RPMI7951 (cell line): ENCODE data around the gene NPIPA7. TPM values are rescaled to one million over a fixed set of nuclear protein-coding genes. Genes with fewer than 3 reads are reported as not detected.
"Not testable (repeated sequence)": the region's sequence is repeated elsewhere in the genome, so short reads cannot be mapped to it uniquely, and the experiment has no call there.

Source experiments
- DNase-seq: peaks from one replicate; pipeline ENCODE4 v3.0.0-alpha.2; 2012; ENCODE audit warnings: low read depth
- total RNA-seq: library from RNA; depleted of rRNA; stranded (reverse); fragments of >200 nt; shearing (Covaris generic); gene quantifications from 2 replicates; pipeline ENCODE4 v1.2.3, GENCODE V29; 2014; rRNA removed

The NPIPA7 gene
- 1.3 and 9.0 TPM in 2 replicates for total RNA-seq

DNA sequence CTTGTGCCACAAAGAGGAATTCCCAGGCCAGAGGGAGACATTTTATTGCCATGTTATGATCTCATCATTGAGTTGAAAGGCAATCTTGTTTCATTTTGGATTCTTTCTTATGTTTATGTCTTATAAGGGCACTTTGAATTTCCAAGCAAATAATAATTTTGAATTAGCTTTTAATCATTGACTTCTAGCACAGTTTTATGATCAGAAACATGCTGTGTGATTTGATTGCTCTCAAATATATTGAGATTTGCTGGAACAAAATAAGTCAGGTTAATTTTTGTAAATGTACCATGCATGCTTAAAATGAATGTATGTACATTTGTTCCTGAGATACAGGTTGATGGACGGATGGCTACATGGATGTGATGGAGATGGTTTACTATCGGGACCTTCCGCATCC lies at the start of gene NPIPA7:
Gene NPIPA7, plus strand, starts transcription at position 301 of the 400 bp plus-strand sequence. CDS start 105 bp downstream, outside the sequence.
- DNase-seq, result not testable (repeated sequence)

DNA sequence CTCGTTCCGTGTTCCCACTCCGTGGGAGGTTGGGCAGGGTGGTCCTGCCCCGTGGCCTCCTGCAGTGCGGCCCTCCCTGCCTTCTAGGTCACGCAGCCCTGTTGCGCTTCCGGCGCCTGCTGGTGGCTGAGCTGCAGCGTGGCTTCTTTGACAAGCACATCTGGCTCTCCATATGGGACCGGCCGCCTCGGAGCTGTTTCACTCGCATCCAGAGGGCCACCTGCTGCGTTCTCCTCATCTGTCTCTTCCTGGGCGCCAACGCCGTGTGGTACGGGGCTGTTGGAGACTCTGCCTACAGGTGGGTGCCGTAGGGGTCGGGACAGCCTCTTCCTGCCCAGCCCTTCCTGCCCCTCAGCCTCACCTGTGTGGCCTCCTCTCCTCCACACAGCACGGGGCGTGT lies 47.5 kb upstream of the NPIPA7 start:
- DNase-seq, result not testable (repeated sequence)

DNA sequence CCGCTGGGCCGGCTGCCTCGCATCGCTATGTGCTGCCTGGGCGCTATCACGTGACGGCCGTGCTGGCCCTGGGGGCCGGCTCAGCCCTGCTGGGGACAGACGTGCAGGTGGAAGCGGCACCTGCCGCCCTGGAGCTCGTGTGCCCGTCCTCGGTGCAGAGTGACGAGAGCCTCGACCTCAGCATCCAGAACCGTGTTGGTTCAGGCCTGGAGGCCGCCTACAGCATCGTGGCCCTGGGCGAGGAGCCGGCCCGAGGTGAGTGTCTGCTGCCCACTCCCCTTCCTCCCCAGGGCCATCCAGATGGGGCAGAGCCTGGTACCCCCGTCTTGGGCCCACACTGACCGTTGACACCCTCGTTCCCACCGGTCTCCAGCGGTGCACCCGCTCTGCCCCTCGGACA lies 21.4 kb upstream of the NPIPA7 start:
- not testable (repeated sequence) for DNase-seq

DNA sequence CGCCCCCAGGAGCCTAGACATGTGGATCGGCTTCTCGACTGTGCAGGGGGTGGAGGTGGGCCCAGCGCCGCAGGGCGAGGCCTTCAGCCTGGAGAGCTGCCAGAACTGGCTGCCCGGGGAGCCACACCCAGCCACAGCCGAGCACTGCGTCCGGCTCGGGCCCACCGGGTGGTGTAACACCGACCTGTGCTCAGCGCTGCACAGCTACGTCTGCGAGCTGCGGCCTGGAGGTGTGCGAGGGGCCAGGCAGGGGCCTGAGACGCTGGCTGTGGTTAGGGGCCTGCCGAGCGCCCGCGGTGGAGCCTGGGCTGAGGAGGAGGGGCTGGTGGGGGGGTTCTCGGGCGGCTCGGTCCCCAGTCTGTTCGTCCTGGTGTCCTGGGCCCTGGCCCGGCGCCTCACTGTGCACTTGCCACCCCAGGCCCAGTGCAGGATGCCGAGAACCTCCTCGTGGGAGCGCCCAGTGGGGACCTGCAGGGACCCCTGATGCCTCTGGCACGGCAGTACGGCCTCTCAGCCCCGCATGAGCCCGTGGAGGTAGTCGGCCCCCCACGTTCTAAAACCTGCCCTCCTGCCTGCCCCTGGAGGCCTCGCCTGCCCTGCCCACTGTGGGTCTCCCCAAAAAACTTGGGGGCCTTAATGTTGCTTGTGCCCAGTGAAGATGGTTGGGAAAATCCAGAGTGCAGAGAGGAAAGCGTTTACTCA lies 20.2 kb upstream of the NPIPA7 start:
- DNase-seq, result not testable (repeated sequence)

DNA sequence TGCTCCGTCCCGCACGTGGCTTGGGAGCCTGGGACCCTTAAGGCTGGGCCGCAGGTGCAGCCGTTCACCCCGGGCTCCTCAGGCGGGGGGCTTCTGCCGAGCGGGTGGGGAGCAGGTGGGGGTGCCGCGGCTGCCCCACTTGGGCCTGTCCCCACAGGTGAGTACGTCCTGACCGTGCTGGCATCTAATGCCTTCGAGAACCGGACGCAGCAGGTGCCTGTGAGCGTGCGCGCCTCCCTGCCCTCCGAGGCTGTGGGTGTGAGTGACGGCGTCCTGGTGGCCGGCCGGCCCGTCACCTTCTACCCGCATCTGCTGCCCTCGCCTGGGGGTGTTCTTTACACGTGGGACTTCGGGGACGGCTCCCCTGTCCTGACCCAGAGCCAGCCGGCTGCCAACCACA lies 15.3 kb upstream of the NPIPA7 start:
- not testable (repeated sequence) for DNase-seq

DNA sequence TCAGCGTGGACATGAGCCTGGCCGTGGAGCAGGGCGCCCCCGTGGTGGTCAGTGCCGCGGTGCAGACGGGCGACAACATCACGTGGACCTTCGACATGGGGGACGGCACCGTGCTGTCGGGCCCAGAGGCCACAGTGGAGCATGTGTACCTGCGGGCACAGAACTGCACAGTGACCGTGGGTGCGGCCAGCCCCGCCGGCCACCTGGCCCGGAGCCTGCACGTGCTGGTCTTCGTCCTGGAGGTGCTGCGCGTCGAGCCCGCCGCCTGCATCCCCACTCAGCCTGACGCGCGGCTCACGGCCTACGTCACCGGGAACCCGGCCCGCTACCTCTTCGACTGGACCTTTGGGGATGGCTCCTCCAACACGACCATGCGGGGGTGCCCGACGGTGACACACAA lies 14.8 kb upstream of the NPIPA7 start:
- DNase-seq, result not testable (repeated sequence)

DNA sequence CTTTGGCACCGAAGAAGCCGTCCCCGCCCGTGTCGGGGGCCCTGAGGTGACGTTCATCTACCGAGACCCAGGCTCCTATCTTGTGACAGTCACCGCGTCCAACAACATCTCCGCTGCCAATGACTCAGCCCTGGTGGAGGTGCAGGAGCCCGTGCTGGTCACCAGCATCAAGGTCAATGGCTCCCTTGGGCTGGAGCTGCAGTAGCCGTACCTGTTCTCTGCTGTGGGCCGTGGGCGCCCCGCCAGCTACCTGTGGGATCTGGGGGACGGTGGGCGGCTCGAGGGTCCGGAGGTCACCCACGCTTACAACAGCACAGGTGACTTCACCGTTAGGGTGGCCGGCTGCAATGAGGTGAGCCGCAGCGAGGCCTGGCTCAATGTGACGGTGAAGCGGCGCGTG lies 14.2 kb upstream of the NPIPA7 start:
- DNase-seq, result not testable (repeated sequence)

DNA sequence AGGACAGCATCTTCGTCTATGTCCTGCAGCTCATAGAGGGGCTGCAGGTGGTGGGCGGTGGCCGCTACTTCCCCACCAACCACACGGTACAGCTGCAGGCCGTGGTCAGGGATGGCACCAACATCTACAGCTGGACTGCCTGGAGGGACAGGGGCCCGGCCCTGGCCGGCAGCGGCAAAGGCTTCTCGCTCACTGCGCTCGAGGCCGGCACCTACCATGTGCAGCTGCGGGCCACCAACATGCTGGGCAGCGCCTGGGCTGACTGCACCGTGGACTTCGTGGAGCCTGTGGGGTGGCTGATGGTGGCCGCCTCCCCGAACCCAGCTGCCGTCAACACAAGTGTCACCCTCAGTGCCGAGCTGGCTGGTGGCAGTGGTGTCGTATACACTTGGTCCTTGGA lies 13.6 kb upstream of the NPIPA7 start:
- DNase-seq, result not testable (repeated sequence)

DNA sequence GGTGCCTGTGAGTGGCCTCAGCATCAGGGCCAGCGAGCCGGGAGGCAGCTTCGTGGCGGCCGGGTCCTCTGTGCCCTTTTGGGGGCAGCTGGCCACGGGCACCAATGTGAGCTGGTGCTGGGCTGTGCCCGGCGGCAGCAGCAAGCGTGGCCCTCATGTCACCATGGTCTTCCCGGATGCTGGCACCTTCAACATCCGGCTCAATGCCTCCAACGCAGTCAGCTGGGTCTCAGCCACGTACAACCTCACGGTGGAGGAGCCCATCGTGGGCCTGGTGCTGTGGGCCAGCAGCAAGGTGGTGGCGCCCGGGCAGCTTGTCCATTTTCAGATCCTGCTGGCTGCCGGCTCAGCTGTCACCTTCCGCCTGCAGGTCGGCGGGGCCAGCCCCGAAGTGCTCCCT lies 13.1 kb upstream of the NPIPA7 start:
- not testable (repeated sequence) for DNase-seq

DNA sequence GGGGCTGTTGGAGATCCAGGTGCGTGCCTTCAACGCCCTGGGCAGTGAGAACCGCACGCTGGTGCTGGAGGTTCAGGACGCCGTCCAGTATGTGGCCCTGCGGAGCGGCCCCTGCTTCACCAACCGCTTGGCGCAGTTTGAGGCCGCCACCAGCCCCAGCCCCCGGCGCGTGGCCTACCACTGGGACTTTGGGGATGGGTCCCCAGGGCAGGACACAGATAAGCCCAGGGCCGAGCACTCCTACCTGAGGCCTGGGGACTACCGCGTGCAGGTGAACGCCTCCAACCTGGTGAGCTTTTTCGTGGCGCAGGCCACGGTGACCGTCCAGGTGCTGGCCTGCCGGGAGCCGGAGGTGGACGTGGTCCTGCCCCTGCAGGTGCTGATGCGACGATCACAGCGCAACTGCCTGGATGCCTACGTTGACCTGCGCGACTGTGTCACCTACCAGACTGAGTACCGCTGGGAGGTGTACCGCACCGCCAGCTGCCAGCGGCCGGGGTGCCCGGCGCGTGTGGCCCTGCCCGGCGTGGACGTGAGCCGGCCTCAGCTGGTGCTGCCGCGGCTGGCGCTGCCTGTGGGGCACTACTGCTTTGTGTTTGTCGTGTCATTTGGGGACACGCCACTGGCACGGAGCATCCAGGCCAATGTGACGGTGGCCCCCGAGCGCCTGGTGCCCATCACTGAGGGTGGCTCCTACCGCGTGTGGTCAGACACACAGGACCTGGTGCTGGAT lies 12.2 kb upstream of the NPIPA7 start:
- not testable (repeated sequence) for DNase-seq

DNA sequence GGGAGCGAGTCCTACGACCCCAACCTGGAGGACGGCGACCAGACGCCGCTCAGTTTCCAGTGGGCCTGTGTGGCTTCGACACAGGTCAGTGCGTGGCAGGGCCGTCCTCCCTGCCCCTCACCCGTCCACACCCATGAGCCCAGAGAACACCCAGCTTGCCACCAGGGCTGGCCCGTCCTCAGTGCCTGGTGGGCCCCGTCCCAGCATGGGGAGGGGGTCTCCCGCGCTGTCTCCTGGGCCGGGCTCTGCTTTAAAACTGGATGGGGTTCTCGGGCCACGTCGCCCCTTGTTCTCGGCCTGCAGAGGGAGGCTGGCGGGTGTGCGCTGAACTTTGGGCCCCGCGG lies 11.7 kb upstream of the NPIPA7 start:
- DNase-seq, result not testable (repeated sequence)

DNA sequence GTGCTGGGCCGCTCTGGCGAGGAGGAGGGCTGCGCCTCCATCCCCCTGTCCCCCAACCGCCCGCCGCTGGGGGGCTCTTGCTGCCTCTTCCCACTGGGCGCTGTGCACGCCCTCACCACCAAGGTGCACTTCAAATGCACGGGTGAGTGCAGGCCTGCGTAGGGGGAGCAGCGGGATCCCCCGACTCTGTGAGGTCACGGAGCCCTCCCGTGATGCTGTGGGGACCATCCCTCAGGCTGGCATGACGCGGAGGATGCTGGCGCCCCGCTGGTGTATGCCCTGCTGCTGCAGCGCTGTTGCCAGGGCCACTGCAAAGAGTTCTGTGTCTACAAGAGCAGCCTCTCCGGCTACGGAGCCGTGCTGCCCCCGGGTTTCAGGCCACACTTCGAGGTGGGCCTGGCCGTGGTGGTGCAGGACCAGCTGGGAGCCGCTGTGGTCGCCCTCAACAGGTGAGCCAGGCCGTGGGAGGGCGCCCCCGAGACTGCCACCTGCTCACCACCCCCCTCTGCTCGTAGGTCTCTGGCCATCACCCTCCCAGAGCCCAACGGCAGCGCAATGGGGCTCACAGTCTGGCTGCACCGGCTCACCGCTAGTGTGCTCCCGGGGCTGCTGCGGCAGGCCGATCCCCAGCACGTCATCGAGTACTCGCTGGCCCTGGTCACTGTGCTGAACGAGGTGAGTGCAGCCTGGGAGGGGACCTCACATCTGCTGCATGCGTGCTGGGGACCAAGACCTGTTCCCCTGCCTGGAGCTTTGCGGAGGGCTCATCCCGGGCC lies 9.7 kb upstream of the NPIPA7 start:
- DNase-seq, result not testable (repeated sequence)

DNA sequence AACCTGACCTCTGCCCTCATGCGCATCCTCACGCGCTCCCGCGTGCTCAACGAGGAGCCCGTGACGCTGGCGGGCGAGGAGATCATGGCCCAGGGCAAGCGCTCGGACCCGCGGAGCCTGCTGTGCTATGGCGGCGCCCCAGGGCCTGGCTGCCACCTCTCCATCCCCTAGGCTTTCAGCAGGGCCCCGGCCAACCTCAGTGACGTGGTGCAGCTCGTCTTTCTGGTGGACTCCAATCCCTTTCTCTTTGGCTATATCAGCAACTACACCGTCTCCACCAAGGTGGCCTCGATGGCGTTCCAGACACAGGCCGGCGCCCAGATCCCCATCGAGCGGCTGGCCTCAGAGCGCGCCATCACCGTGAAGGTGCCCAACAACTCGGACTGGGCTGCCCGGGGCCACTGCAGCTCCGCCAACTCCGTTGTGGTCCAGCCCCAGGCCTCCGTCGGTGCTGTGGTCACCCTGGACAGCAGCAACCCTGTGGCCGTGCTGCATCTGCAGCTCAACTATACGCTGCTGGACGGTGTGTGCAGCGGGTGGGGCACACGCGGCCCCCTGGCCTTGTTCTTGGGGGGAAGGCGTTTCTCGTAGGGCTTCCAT lies 7.7 kb upstream of the NPIPA7 start:
- DNase-seq, result not testable (repeated sequence)

DNA sequence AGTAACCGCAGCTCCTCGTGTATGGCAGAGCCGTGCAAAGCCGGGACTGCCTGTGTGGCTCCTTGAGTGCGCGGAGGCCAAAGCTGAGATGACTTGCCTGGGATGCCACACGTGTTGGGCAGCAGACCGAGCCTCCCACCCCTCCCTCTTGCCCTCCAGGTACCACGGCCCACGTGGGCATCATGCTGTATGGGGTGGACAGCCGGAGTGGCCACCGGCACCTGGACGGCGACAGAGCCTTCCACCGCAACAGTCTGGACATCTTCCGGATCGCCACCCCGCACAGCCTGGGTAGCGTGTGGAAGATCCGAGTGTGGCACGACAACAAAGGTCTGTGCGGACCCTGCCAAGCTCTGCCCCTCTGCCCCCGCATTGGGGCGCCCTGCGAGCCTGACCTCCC lies 4.7 kb upstream of the NPIPA7 start:
- not testable (repeated sequence) for DNase-seq

DNA sequence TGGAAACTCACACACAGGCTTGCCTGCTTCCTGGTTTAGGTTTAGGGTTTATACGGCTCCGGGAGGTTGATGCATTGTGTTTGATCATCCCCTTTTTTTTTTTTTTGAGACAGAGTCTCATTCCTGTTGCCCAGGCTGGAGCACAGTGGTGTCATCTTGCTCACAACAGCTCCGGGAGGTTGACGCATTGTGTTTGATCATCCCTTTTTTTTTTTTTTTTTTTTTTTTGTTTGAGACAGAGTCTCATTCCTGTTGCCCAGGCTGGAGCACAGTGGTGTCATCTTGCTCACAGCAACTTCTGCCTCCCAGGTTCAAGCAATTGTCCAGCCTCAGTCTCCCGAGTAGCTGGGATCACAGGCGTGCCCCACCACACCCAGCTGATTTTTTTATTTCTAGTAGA lies 20.7 kb downstream of the NPIPA7 start:
- not testable (repeated sequence) for DNase-seq

DNA sequence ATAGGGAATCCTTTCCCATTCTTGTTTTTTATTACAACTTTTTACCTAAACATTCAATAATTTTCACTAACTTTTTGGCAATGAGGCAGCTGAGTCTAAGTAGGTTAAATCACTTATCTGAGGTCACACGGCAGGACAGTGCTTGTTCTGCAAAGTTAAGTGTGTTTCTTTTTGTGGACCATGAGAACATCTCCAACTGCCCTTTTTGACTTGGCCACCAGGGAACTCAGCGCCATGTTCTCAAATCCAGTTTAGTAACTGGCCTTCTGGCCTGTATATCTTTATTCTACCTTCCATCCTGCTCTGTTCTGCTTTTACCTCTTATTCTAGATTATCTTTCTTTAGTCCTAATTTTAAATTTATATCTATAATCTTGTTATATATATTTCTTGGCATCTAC lies 23.4 kb downstream of the NPIPA7 start:
- DNase-seq, result not testable (repeated sequence)

DNA sequence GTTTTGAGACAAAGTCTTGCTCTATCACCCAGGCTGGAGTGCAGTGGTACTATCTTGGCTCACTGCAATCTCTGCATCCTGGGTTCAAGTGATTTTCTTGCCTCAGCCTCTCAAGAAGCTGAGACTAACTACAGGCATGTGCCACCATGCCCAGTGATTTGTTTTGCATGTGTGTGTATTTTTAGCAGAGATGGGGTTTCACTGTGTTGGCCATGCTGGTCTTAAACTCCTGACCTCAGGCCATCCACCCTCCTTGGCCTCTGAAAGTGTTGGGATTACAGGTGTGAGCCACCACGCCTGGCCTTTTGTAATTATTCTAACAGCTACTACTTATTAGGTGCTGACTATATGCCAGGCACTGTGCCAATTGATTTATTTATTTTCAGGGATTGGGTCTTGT lies 25.3 kb downstream of the NPIPA7 start:
- not testable (repeated sequence) for DNase-seq

DNA sequence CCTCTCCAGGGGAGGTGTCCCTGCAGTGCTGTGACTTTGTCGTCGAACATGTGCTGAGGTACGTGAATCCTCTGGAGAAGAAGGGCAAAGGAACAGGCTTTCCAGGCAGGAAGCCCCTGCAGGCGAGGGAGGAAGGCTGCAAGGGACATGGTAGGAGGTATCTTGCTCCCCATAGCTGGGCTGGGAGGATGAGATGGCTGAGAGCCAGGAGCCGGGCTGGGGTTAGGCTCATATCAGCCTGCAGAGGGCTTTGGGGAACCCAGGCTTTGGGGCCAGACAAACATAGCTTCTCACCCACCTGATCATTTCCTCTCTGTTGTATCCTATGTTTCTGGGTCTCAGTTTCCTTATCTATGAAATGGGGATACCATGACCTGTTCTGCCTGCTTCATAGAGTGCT lies 26.5 kb downstream of the NPIPA7 start:
- DNase-seq, result not testable (repeated sequence)

DNA sequence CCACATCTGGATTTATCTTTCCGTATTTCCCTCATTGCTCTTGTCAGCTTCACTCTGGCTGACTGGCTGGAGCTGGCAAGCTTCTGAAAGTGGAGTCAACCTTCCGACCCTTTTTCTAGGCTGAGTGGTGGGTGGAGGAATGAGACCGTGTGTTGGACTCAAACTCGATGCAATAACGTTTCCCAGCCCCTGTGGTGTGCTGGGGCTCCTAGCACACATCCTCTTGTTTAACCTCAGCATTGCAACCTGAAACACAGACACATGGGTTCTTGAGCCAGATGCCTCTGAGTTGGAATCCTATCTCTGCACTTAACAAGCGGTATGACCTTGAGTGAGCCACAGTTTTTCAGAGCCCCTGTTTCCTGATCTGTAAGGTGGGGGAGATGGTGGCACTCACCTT lies 29.5 kb downstream of the NPIPA7 start:
- not testable (repeated sequence) for DNase-seq

DNA sequence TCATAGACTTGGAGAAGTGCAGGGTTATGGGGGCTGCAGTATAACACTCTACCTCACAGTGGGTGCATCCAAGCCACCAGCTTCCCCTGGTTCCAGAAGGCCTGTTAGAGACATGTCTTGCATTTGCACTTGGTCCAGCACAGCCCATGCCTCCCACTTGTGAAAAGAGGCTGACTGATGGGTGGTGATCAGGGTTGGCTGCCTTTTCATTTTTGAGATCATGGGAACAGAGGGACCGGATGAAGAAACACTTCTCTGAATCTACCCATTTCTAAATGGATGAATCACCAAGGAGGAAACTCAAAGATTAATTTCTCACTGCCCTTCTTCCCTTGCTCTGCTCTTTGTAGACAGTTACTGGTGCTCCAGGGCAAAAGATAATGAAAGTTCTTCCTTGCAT lies 34.8 kb downstream of the NPIPA7 start:
- DNase-seq, result not testable (repeated sequence)

DNA sequence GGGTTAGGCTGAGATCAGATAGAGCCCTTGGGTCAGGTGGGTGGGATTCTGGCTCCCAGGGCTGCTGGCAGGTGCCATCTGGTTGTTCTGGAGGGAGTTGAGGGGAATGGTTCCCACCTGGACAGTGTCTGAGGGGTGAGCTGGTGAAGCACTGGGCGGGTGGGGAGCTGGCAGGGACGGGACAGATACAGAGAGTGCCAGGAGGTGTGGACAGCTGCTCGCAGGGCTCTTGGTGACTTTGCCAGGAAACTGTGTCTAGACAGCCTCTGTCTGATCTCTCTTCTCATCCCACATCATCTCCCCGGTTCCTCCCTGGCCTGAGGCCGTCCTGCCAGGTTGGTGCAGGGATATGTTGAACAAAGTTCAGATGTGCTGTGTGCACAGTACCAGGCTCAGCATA lies 38.1 kb downstream of the NPIPA7 start:
- DNase-seq, result not testable (repeated sequence)
